Iris pigment epithelial cell (primary cell): ENCODE data around the gene SRGAP2B.
"Not testable (repeated sequence)": the region's sequence is repeated elsewhere in the genome, so short reads cannot be mapped to it uniquely, and the experiment has no call there.

Experiments
- DNase-seq: peaks from one replicate; pipeline ENCODE4 v3.0.0-alpha.2; 2011; ENCODE audit warnings: low read depth

SRGAP2B gene

GRCh38 chr1:144995833-144996410 is 99.2 kb downstream of the SRGAP2B start:
- DNase-seq = peak; percentile 54

- DNase-seq = peak; percentile 88
Observed at GRCh38 chr1:144992915-144993314, 102.2 kb downstream of the SRGAP2B start.

GRCh38 chr1:144990611-144991010 is 104.5 kb downstream of the SRGAP2B start:
- not testable (repeated sequence) for DNase-seq

- DNase-seq = not testable (repeated sequence)
Observed at GRCh38 chr1:144987131-144987530, 108.0 kb downstream of the SRGAP2B start.

- DNase-seq = not testable (repeated sequence)
Observed at GRCh38 chr1:144986171-144986860, 108.8 kb downstream of the SRGAP2B start.

GRCh38 chr1:144985550-144986170 is 109.5 kb downstream of the SRGAP2B start:
- DNase-seq = not testable (repeated sequence)

GRCh38 chr1:144982802-144983525 is 112.2 kb downstream of the SRGAP2B start:
- DNase-seq = not testable (repeated sequence)

- not testable (repeated sequence) for DNase-seq
Observed at GRCh38 chr1:144981157-144981556, 114.0 kb downstream of the SRGAP2B start.

- DNase-seq = not testable (repeated sequence)
Observed at GRCh38 chr1:144979960-144980595, 115.0 kb downstream of the SRGAP2B start.

GRCh38 chr1:144977856-144978255 is 117.3 kb downstream of the SRGAP2B start:
- not testable (repeated sequence) for DNase-seq

GRCh38 chr1:144971936-144972335 is 123.2 kb downstream of the SRGAP2B start:
- not testable (repeated sequence) for DNase-seq

GRCh38 chr1:144966488-144966887 is 128.6 kb downstream of the SRGAP2B start:
- not testable (repeated sequence) for DNase-seq

- not testable (repeated sequence) for DNase-seq
Observed at GRCh38 chr1:144964765-144965164, 130.4 kb downstream of the SRGAP2B start.

- DNase-seq = not testable (repeated sequence)
Observed at GRCh38 chr1:144964186-144964585, 130.9 kb downstream of the SRGAP2B start.

- not testable (repeated sequence) for DNase-seq
Observed at GRCh38 chr1:144963571-144963970, 131.6 kb downstream of the SRGAP2B start.

- not testable (repeated sequence) for DNase-seq
Observed at GRCh38 chr1:144961604-144962583, 133.2 kb downstream of the SRGAP2B start.

GRCh38 chr1:144960929-144961488 is 134.1 kb downstream of the SRGAP2B start:
- not testable (repeated sequence) for DNase-seq

- not testable (repeated sequence) for DNase-seq
Observed at GRCh38 chr1:144948390-144948789, 146.7 kb downstream of the SRGAP2B start.

- DNase-seq = not testable (repeated sequence)
Observed at GRCh38 chr1:144947495-144947894, 147.6 kb downstream of the SRGAP2B start.
